BE2C (cell line): Measurements from ENCODE around the gene PAPPA.

Experiments used
- DNase-seq: peaks from one replicate; pipeline ENCODE4 v3.0.0-alpha.2; 2020
- H3K27me3 ChIP-seq: fragments of 250-450 bp; sonication (Bioruptor Pico); 2 replicates; pipeline ENCODE4 v1.5.1; 2020; ENCODE audit warnings: mild to moderate bottlenecking
- H3K36me3 ChIP-seq: fragments of 250-450 bp; sonication (Bioruptor Pico); 2 replicates; pipeline ENCODE4 v1.5.1; 2020; ENCODE audit warnings: mild to moderate bottlenecking
- H3K4me1 ChIP-seq: fragments of 250-450 bp; sonication (Bioruptor Pico); 2 replicates; pipeline ENCODE4 v1.5.1; 2020
- H3K4me3 ChIP-seq: 2 replicates; pipeline ENCODE4 v1.5.1; 2011; ENCODE audit warnings: low read depth, low read length
- H3K9me3 ChIP-seq: fragments of 250-450 bp; sonication (Bioruptor Pico); 2 replicates; pipeline ENCODE4 v1.5.1; 2020
- TF ChIP-seq, protein P1 (sequence below): IDR thresholded peaks from 2 replicates; pipeline ENCODE4 v1.5.1; 2012; ENCODE audit warnings: mild to moderate bottlenecking, low read depth, low read length

The PAPPA gene

DNA sequence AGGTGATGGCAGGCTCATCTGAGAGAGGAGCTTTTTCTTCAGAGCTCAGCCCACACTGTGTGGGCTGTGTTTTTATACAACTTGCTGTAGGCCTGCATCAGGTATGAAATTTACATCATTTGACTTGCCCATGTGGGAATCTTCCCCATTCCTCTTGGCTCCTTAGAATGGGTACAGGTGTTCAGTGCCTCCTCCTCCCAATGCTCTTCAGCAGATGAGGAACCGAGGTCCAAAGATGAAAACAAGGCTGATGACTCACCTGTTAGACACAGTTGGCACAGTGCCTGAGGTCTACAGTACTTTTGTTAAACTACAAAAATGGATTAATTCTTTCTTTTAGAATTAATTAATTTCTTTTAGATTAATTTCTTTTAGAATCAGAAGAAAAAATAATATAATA is 20.8 kb downstream of the PAPPA start:
- TF ChIP-seq, protein P1, sequence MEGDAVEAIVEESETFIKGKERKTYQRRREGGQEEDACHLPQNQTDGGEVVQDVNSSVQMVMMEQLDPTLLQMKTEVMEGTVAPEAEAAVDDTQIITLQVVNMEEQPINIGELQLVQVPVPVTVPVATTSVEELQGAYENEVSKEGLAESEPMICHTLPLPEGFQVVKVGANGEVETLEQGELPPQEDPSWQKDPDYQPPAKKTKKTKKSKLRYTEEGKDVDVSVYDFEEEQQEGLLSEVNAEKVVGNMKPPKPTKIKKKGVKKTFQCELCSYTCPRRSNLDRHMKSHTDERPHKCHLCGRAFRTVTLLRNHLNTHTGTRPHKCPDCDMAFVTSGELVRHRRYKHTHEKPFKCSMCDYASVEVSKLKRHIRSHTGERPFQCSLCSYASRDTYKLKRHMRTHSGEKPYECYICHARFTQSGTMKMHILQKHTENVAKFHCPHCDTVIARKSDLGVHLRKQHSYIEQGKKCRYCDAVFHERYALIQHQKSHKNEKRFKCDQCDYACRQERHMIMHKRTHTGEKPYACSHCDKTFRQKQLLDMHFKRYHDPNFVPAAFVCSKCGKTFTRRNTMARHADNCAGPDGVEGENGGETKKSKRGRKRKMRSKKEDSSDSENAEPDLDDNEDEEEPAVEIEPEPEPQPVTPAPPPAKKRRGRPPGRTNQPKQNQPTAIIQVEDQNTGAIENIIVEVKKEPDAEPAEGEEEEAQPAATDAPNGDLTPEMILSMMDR = no peak
- no peak for DNase-seq
- no peaks in the 10 kb centered on the region for H3K4me1 ChIP-seq
- no peak overlapping the region for H3K4me3 ChIP-seq
- H3K36me3 ChIP-seq = no peaks in the 10 kb centered on the region
- no peaks in the 10 kb centered on the region for H3K9me3 ChIP-seq
- no peaks in the 10 kb centered on the region for H3K27me3 ChIP-seq

GRCh38 chr9:116175614-116176013 is 22.0 kb downstream of the PAPPA start:
- H3K27me3 ChIP-seq = no peaks in the 10 kb centered on the region; the same call in 1 of the 2 replicates

GRCh38 chr9:116178481-116179211 is 25.1 kb downstream of the PAPPA start:
- Histone ChIP-seq H3K4me3 (no peak overlapping the region), H3K27me3 (peaks cover 6% of the 10 kb centered on the region), H3K9me3 (no peaks in the 10 kb centered on the region), H3K4me1 (no peaks in the 10 kb centered on the region), H3K36me3 (no peaks in the 10 kb centered on the region)
- TF ChIP-seq, protein P1 = no peak
- no peak for DNase-seq

More at GRCh38 chr9:116175614-116176013, 22.0 kb downstream of the PAPPA start:
- H3K4me3 ChIP-seq = no peak overlapping the region
- no peaks in the 10 kb centered on the region for H3K36me3 ChIP-seq
- no peaks in the 10 kb centered on the region for H3K9me3 ChIP-seq
- TF ChIP-seq, protein P1 = no peak
- no peak for DNase-seq
- H3K4me1 ChIP-seq = no peaks in the 10 kb centered on the region

- Histone ChIP-seq H3K4me1 (no peaks in the 10 kb centered on the region), H3K9me3 (no peaks in the 10 kb centered on the region), H3K36me3 (no peaks in the 10 kb centered on the region), H3K4me3 (no peak overlapping the region), H3K27me3 (peaks cover 11% of the 10 kb centered on the region)
- DNase-seq = no peak
- TF ChIP-seq, protein P1 = no peak
These were observed 26.0 kb downstream of the PAPPA start for GRCh38 chr9:116179568-116179967.

GRCh38 chr9:116181853-116182610 is 28.4 kb downstream of the PAPPA start:
- Histone ChIP-seq H3K4me1 (no peaks in the 10 kb centered on the region), H3K9me3 (no peaks in the 10 kb centered on the region), H3K4me3 (no peak overlapping the region), H3K27me3 (peaks cover 11% of the 10 kb centered on the region), H3K36me3 (no peaks in the 10 kb centered on the region)
- TF ChIP-seq, protein P1 = no peak
- DNase-seq = no peak

GRCh38 chr9:116182876-116183275 is 29.3 kb downstream of the PAPPA start:
- Histone ChIP-seq H3K27me3 (peaks cover 11% of the 10 kb centered on the region), H3K4me3 (no peak overlapping the region), H3K9me3 (no peaks in the 10 kb centered on the region), H3K4me1 (no peaks in the 10 kb centered on the region), H3K36me3 (no peaks in the 10 kb centered on the region)
- DNase-seq = no peak
- TF ChIP-seq, protein P1 = no peak
